HG03439 (cell line): ENCODE measurements around the gene SNAI3.
"Not testable (repeated sequence)": the region's sequence is repeated elsewhere in the genome, so short reads cannot be mapped to it uniquely, and the experiment has no call there.

Source experiments
- ATAC-seq: cut with Tn5 transposase; IDR thresholded peaks from one replicate; pipeline ENCODE4 v1.9.1; 2021; ENCODE audit warnings: mild to moderate bottlenecking, moderate library complexity; ENCODE audit not compliant: unreplicated experiment

The SNAI3 gene

GRCh38 chr16:88673716-88674379 is 12.5 kb downstream of the SNAI3 start:
- ATAC-seq: no peak

- ATAC-seq: no peak
Measured at GRCh38 chr16:88672776-88673175, 13.5 kb downstream of the SNAI3 start.

- ATAC-seq: no peak
Measured at GRCh38 chr16:88671806-88672205, 14.5 kb downstream of the SNAI3 start.

GRCh38 chr16:88669980-88670379 is 16.3 kb downstream of the SNAI3 start:
- ATAC-seq: no peak

- not testable (repeated sequence) for ATAC-seq
Measured at GRCh38 chr16:88669493-88669892, 16.8 kb downstream of the SNAI3 start.

- no peak for ATAC-seq
Measured at GRCh38 chr16:88667461-88667860, 18.8 kb downstream of the SNAI3 start.

GRCh38 chr16:88665570-88665969 is 20.7 kb downstream of the SNAI3 start:
- no peak for ATAC-seq

- ATAC-seq: no peak
Measured at GRCh38 chr16:88665148-88665547, 21.2 kb downstream of the SNAI3 start.

- ATAC-seq: peak; percentile 93
Measured at GRCh38 chr16:88662843-88663606, 23.3 kb downstream of the SNAI3 start, which contains the start of gene MVD. MVD (minus strand) TSS chr16:88663091; CDS start chr16:88663080, 11 bp downstream.

GRCh38 chr16:88662222-88662842 is 24.0 kb downstream of the SNAI3 start:
- no peak for ATAC-seq

GRCh38 chr16:88661468-88661867 is 24.8 kb downstream of the SNAI3 start:
- no peak for ATAC-seq

- ATAC-seq: no peak
Measured at GRCh38 chr16:88659160-88659559, 27.1 kb downstream of the SNAI3 start.

GRCh38 chr16:88658714-88659113 is 27.6 kb downstream of the SNAI3 start:
- ATAC-seq: no peak

- no peak for ATAC-seq
Measured at GRCh38 chr16:88657371-88657770, 28.9 kb downstream of the SNAI3 start.

- ATAC-seq: no peak
Measured at GRCh38 chr16:88656291-88656980, 29.9 kb downstream of the SNAI3 start.

GRCh38 chr16:88655733-88656281 is 30.5 kb downstream of the SNAI3 start:
- no peak for ATAC-seq

- no peak for ATAC-seq
Measured at GRCh38 chr16:88655053-88655732, 31.1 kb downstream of the SNAI3 start.

- ATAC-seq: no peak
Measured at GRCh38 chr16:88654363-88655052, 31.8 kb downstream of the SNAI3 start.

- ATAC-seq: no peak
Measured at GRCh38 chr16:88653596-88654362, 32.5 kb downstream of the SNAI3 start.
